ENCODE data around the gene PILRA.

The PILRA gene

DNA sequence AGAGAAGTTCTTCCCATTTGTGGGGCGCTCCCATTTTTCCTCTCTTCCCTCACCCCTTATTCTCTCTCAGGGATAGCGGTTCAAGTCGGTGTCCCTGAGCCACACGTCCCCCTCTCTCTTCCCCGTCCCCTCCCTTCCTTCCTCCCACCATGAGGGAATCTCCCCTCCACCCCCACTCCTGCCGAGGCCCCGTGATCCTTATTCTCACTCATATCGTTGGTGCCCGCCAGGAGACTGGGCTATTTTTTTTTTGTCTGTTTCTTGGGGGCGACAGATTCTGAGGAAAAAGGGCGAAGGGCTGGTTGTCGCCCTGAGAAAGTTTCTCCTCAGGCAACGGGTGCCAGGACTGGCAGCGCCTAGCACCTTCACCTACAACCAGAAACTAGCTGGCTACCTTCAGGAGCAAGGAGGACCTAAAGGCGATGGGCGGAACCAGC, 54.5 kb downstream of the PILRA start:
- no peak overlapping the region for H2BK5ac ChIP-seq (ENCODE audit: low read depth, low read length, poor library complexity, severe bottlenecking)
- peak overlapping the region in 1 of 2 experiments; percentile 56 for H2BK12ac ChIP-seq (ENCODE audit: low read length in 2 of 2)
- WGBS: 74% methylated on average over 14 of the region's 16 CpGs

DNA sequence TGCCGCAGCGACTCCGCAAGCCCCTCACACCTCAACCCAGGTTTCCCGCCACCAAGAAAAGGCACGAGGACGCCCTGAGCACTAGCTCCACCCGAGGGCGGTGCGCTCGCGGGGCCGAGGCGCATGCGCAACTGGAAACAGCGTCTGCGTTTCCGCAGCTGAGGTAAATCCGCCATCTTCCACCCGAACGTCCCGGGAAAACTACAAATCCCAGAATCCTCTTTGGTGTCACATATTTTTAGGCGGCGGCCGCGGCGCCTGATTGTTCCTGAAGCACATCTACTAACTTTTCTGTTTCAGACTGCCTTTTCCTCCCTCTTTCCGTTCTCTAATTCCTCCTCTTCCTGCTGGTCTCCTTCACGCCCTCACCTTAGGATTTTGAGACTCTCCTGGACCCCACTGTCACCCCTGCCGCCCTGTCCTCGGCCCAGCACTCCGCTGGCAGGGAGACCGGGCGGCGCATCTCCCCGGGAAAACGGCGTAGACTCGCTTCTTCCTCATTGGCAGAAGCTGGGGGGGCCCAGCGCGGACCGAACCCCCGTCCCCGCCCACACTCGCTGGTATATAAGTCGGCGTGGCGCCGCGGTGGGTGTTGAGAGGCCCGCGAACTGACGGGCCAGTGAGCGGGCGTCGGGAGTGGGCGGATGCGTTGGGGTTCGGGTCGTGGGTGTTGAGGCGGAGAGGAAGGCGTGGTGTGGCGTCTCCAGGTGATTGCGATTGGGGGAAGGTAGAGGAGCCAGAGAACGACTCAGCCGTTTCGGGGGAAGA, 55.1 kb downstream of the PILRA start, which contains the start of gene ZCWPW1:
Gene ZCWPW1, minus strand, starts transcription at position 505 of the 768 bp plus-strand sequence. CDS start 8,054 bp downstream, outside the sequence.
- Histone ChIP-seq H3K4me3 (ENCODE audit: insufficient read depth in 1 of 2, low read depth in 1 of 2, low read length in 2 of 2) (peak within 1 kb of the TSS; percentile 85 to 90), H3K23ac (ENCODE audit: low read length in 2 of 2) (no peak within 1 kb of the TSS), H3K27ac (ENCODE audit: low read length, poor library complexity, severe bottlenecking) (peak within 1 kb of the TSS; percentile 100), H3K4ac (ENCODE audit: low read depth in 1 of 2, low read length in 2 of 2) (peak within 1 kb of the TSS; percentile 81 to 86), H2AK5ac (ENCODE audit: low read length, severe bottlenecking) (peak within 1 kb of the TSS; percentile 86), H4K8ac (ENCODE audit: low read length) (peak within 1 kb of the TSS; percentile 100), H3K14ac (ENCODE audit: low read length in 2 of 2) (peak within 1 kb of the TSS in 1 of 2 experiments; percentile 97), H3K4me2 (ENCODE audit: low read length, poor library complexity, severe bottlenecking) (peak within 1 kb of the TSS; percentile 50), H3K27me3 (ENCODE audit: control insufficient read depth in 1 of 2, insufficient read depth in 1 of 2, low read length in 2 of 2) (no peaks in the 10 kb centered on the region), H3K4me1 (ENCODE audit: control insufficient read depth, insufficient read depth, low read depth, low read length) (peaks cover 22% of the 10 kb centered on the region), H3K9me3 (ENCODE audit: control insufficient read depth, low read length) (no peaks in the 10 kb centered on the region), H3K36me3 (ENCODE audit: control insufficient read depth in 1 of 2, insufficient read depth in 2 of 2, low read depth in 1 of 2, low read length in 2 of 2) (peaks cover 22 to 29% of the 10 kb centered on the region in 2 experiments), H2BK5ac (ENCODE audit: low read depth, low read length, poor library complexity, severe bottlenecking) (peak within 1 kb of the TSS; percentile 99), H2BK15ac (ENCODE audit: low read depth, poor library complexity, severe bottlenecking) (peak within 1 kb of the TSS; percentile 100), H2BK12ac (ENCODE audit: low read length in 2 of 2) (peak within 1 kb of the TSS in 1 of 2 experiments; percentile 57), H3K9ac (ENCODE audit: low read length) (peak within 1 kb of the TSS; percentile 99), H3K18ac (ENCODE audit: low read depth in 1 of 2, low read length in 2 of 2) (peak within 1 kb of the TSS; percentile 97 to 99), H2AFZ (ENCODE audit: low read depth, low read length) (peak within 1 kb of the TSS; percentile 43), H3K79me1 (replicated peaks; ENCODE audit: low read length, poor library complexity, severe bottlenecking) (peaks cover 2% of the 10 kb centered on the region), H4K91ac (ENCODE audit: low read length) (peak within 1 kb of the TSS; percentile 100), H2BK120ac (ENCODE audit: low read depth, low read length) (peak within 1 kb of the TSS; percentile 92)
- DNase-seq: peak; percentile 97
- WGBS: 2% methylated on average over 59 of the region's 66 CpGs

More for the DNA sequence above, 54.5 kb downstream of the PILRA start:
- no peak for DNase-seq
- H2BK120ac ChIP-seq (ENCODE audit: low read depth, low read length): no peak overlapping the region
- H4K91ac ChIP-seq (ENCODE audit: low read length): peak overlapping the region; percentile 91
- H3K9ac ChIP-seq (ENCODE audit: low read length): peak overlapping the region; percentile 99
- no peaks in the 10 kb centered on the region for H3K27me3 ChIP-seq (ENCODE audit: control insufficient read depth in 1 of 2, insufficient read depth in 1 of 2, low read length in 2 of 2)
- H3K27ac ChIP-seq (ENCODE audit: low read length, poor library complexity, severe bottlenecking): no peak overlapping the region
- peak overlapping the region; percentile 43 for H2AFZ ChIP-seq (ENCODE audit: low read depth, low read length)
- H3K4me3 ChIP-seq (ENCODE audit: insufficient read depth in 1 of 2, low read depth in 1 of 2, low read length in 2 of 2): peak overlapping the region; percentile 34 to 90
- H3K79me1 ChIP-seq (replicated peaks; ENCODE audit: low read length, poor library complexity, severe bottlenecking): peaks cover 2% of the 10 kb centered on the region
- H3K4ac ChIP-seq (ENCODE audit: low read depth in 1 of 2, low read length in 2 of 2): peak overlapping the region in 1 of 2 experiments; percentile 66
- H2BK15ac ChIP-seq (ENCODE audit: low read depth, poor library complexity, severe bottlenecking): peak overlapping the region; percentile 77
- H3K14ac ChIP-seq (ENCODE audit: low read length in 2 of 2): no peak overlapping the region
- H3K18ac ChIP-seq (ENCODE audit: low read depth in 1 of 2, low read length in 2 of 2): peak overlapping the region; percentile 67 to 92
- no peak overlapping the region for H3K23ac ChIP-seq (ENCODE audit: low read length in 2 of 2)
- H3K36me3 ChIP-seq (ENCODE audit: control insufficient read depth in 1 of 2, insufficient read depth in 2 of 2, low read depth in 1 of 2, low read length in 2 of 2): peaks cover 16 to 26% of the 10 kb centered on the region in 2 experiments
- H3K9me3 ChIP-seq (ENCODE audit: control insufficient read depth, low read length): no peaks in the 10 kb centered on the region
- H4K8ac ChIP-seq (ENCODE audit: low read length): peak overlapping the region; percentile 100
- H2AK5ac ChIP-seq (ENCODE audit: low read length, severe bottlenecking): no peak overlapping the region
- peak overlapping the region; percentile 50 for H3K4me2 ChIP-seq (ENCODE audit: low read length, poor library complexity, severe bottlenecking)
- H3K4me1 ChIP-seq (ENCODE audit: control insufficient read depth, insufficient read depth, low read depth, low read length): peaks cover 21% of the 10 kb centered on the region

DNA sequence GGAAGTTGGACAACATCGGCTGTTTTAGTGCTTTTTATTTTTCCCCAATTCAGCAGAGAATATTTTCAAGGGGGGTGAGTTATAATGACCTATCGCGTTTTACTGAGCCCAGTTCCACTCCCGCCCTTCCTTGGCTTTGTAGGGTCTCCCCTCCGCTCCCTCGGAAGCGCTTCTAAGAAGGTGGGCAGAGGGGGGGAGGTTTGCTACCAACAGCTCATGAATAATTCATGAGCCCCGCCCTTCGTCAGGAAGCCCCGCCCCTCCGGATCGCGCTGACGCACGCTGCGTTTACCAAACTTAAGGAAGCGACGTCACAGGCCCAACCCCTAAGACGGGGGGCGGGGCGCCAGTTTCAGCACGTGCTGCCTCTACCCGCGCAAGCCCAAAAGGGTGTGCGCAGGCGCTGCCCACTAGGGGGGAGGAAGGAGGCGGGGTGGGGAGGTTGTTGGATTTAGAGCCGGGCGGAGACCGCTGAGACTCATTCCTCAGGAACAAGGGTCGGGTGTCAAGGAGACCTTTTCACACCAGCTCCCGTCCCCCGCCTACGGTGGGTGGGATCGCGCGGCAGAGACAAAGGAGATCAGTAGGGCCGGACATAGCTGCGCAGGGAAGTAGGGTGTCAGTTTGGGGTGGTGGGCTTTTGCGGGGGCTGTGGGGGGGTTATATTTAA, 55.8 kb downstream of the PILRA start:
- Histone ChIP-seq H3K4me3 (ENCODE audit: insufficient read depth in 1 of 2, low read depth in 1 of 2, low read length in 2 of 2) (peak overlapping the region; percentile 85 to 90), H3K14ac (ENCODE audit: low read length in 2 of 2) (peak overlapping the region in 1 of 2 experiments; percentile 97), H4K91ac (ENCODE audit: low read length) (peak overlapping the region; percentile 100), H2BK120ac (ENCODE audit: low read depth, low read length) (peak overlapping the region; percentile 92), H2BK15ac (ENCODE audit: low read depth, poor library complexity, severe bottlenecking) (peak overlapping the region; percentile 100), H3K4me2 (ENCODE audit: low read length, poor library complexity, severe bottlenecking) (peak overlapping the region; percentile 50), H4K8ac (ENCODE audit: low read length) (peak overlapping the region; percentile 99), H3K27ac (ENCODE audit: low read length, poor library complexity, severe bottlenecking) (peak overlapping the region; percentile 100), H2AFZ (ENCODE audit: low read depth, low read length) (peak overlapping the region; percentile 36), H3K79me1 (replicated peaks; ENCODE audit: low read length, poor library complexity, severe bottlenecking) (peaks cover 6% of the 10 kb centered on the region), H3K18ac (ENCODE audit: low read depth in 1 of 2, low read length in 2 of 2) (peak overlapping the region; percentile 97 to 99), H3K4me1 (ENCODE audit: control insufficient read depth, insufficient read depth, low read depth, low read length) (peaks cover 22% of the 10 kb centered on the region), H2BK12ac (ENCODE audit: low read length in 2 of 2) (peak overlapping the region in 1 of 2 experiments; percentile 57), H3K27me3 (ENCODE audit: control insufficient read depth in 1 of 2, insufficient read depth in 1 of 2, low read length in 2 of 2) (no peaks in the 10 kb centered on the region), H3K9me3 (ENCODE audit: control insufficient read depth, low read length) (no peaks in the 10 kb centered on the region), H3K4ac (ENCODE audit: low read depth in 1 of 2, low read length in 2 of 2) (peak overlapping the region; percentile 81 to 86), H2AK5ac (ENCODE audit: low read length, severe bottlenecking) (peak overlapping the region; percentile 86), H3K23ac (ENCODE audit: low read length in 2 of 2) (no peak overlapping the region), H2BK5ac (ENCODE audit: low read depth, low read length, poor library complexity, severe bottlenecking) (peak overlapping the region; percentile 99), H3K9ac (ENCODE audit: low read length) (peak overlapping the region; percentile 99), H3K36me3 (ENCODE audit: control insufficient read depth in 1 of 2, insufficient read depth in 2 of 2, low read depth in 1 of 2, low read length in 2 of 2) (peaks cover 29 to 36% of the 10 kb centered on the region in 2 experiments)
- DNase-seq: peak; percentile 99
- WGBS: under 1% methylated on average over 39 of the region's 40 CpGs
